Measurements from ENCODE around the gene ZNF24.

ZNF24 gene

DNA sequence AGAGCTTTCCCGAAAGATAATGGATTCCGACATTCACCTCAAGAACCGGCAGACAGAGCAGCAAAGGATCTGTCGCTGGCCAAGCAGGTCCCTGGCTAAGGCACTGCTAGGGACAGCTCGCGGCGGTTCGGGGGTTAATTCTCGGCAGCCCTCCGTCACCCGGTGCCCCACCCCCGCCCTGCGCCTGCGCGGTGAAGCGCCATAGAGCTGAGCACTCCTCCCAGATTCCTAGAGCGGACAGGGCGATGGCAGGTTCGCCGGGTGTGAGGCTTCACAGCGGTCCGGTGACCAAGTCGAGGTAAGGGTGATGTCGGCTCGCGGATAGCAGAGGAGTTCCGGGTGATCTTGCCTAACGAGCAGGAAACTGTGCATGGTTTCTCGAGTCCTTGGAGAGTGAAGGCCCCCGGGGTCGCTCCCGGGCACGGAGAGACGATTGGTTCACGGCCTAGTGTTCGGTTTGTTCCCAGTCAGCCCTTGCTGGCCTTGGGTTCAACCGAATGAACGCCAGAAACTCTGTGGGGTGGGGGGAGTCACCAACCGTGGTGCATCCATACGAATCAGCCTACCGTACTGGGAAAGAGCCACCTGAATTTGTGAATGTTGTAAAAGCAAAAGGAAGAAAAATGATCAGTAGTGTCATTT is 54.0 kb downstream of the ZNF24 start, which contains the start of gene ZSCAN30:
Gene ZSCAN30 (minus strand): TSS at position 136 of the 642 bp plus-strand sequence. CDS start 25,877 bp downstream, outside the sequence.
- peak; percentile 96 for DNase-seq

DNA sequence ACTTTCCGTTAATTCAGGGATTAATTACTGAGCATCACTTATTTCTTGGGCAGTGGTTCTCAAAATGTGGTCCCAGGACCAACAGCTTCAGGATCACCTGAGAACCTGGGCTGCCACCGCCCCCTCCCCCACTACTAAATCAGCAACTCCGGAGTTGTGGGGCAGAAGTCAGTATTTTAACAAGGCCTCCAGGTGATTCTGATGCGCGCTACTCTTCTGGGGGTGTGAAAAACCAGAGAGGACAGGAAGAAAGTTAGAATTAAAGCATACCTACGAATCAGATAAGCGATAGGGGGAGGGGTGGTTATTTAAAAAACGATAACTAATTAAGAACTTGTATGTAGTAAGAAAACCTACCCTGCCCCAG is 54.5 kb downstream of the ZNF24 start:
- peak; percentile 21 for DNase-seq

DNA sequence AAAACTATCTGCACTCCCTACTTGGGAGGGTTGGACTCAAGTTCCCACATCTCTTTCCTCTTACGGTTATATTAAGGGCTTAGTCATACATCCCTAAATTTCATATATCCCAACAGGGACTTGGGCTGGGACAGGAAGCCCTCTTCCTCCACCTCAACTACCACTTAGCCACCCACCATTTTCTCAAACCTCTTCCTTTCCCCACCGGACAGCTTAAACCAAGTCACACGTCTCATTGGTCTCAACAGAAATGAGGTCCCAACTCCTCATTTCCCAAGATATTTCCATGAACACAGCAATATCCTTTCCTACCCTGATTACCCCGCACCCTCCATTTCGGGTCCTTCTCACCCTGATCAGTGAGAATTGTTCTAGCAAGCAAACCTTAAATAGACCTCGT is 54.9 kb downstream of the ZNF24 start:
- no peak for DNase-seq

DNA sequence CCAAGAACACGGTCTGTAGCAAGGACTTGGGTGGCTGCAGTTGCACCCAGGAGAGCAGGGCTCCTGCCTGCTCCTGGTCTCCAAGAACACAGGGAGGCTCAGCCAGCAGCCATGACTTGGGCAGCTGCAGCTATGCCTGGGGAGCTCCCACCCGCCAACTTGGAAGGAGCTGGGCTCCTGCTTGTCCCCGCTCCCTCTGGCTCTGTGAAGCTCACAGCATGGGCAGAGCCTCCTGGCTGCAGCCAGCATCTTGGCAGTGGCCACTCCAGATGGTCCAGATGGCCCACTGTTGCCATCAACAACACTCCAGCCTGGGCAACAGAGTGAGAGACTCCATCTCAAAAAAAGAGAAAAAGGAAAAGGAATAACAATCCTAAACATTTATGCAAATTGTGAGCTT is 59.4 kb downstream of the ZNF24 start:
- DNase-seq: no peak

DNA sequence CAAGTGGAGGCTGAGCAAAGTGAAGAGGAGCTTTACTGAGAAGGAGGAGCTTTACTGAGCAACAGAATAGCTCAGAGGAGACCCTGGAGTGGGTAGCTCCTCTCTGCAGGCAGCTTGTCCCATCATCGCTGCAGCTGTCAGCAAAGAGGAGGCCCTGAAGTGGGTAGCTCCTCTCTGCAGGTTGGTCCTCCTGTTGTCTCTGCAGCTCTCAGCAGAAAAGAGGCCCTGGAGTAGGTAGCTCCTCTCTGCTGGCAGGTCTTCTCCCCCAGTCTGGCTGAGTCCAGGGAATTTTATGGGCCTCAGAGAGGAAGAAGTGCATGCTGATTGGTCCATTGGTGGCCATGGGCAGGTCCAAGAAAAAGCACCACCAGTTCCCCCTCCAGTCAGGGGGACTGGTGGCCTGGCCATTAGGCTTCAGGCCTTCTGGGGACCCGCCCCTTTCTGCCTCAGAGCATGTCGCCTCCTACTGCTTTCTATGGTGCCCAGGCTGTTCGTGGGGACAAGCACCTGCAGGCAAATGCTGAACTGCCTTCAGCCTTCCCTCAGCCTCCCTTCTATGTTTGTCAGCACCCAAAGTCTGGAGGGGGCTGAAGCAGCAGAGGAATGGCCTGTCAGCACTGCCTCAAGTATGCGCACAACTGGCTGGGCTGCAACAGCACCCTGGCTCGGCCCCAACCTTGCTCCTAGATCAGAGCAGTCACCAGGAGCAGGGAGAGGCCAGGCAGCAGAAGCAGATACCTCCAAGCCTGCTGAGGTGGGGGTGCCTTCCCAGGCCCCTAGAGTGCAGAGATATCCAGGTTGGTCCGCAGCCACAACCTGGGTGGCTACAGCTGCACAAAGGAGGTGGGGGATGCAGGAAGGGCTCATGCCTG is 60.1 kb downstream of the ZNF24 start:
- no peak for DNase-seq

DNA sequence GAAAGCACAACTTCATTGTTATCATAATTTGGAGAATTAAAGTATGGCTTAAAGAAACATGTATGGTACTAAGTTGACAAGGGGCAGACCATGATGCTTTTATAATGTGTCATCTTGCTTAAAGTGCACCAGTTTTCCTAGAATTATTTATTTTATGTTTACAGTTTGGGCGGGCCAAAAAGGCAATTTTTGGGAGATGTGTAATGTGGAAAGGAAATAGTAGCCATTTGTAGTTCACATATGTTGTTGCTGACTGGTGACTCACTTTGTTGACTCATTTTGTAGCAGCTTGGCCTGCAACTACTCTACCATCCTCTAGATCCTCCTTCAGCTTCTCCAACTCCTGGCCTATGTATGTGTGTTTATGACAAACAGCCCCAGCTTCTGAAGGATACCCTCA is 61.9 kb downstream of the ZNF24 start:
- no peak for DNase-seq
